ENCODE measurements around the gene IST1.

GRCh38 chr16:71883849-71884638 lies 11.3 kb upstream of the IST1 start, which contains the start of gene ZNF821:
- TF ChIP-seq CTCF (IDR thresholded peaks at IDR 0.05; ENCODE audit: low read depth, low read length, missing input control) (no peak), JUND (IDR thresholded peaks at IDR 0.05) (no peak), SP1 (IDR thresholded peaks at IDR 0.05) (no peak), HNF4G (IDR thresholded peaks at IDR 0.05) (no peak), TAF1 (conservative IDR thresholded peaks at IDR 0.05) (no peak), GABPA (IDR thresholded peaks at IDR 0.05 in 1 of 2, conservative IDR thresholded peaks at IDR 0.05 in 1 of 2) (no peak), FOXA2 (IDR thresholded peaks at IDR 0.05) (no peak), RXRA (IDR thresholded peaks at IDR 0.05) (no peak), FOXA1 (IDR thresholded peaks at IDR 0.05) (no peak)
- TF ChIP-seq, protein P1, sequence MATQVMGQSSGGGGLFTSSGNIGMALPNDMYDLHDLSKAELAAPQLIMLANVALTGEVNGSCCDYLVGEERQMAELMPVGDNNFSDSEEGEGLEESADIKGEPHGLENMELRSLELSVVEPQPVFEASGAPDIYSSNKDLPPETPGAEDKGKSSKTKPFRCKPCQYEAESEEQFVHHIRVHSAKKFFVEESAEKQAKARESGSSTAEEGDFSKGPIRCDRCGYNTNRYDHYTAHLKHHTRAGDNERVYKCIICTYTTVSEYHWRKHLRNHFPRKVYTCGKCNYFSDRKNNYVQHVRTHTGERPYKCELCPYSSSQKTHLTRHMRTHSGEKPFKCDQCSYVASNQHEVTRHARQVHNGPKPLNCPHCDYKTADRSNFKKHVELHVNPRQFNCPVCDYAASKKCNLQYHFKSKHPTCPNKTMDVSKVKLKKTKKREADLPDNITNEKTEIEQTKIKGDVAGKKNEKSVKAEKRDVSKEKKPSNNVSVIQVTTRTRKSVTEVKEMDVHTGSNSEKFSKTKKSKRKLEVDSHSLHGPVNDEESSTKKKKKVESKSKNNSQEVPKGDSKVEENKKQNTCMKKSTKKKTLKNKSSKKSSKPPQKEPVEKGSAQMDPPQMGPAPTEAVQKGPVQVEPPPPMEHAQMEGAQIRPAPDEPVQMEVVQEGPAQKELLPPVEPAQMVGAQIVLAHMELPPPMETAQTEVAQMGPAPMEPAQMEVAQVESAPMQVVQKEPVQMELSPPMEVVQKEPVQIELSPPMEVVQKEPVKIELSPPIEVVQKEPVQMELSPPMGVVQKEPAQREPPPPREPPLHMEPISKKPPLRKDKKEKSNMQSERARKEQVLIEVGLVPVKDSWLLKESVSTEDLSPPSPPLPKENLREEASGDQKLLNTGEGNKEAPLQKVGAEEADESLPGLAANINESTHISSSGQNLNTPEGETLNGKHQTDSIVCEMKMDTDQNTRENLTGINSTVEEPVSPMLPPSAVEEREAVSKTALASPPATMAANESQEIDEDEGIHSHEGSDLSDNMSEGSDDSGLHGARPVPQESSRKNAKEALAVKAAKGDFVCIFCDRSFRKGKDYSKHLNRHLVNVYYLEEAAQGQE (IDR thresholded peaks at IDR 0.05) = no peak
- TF ChIP-seq, protein P2, sequence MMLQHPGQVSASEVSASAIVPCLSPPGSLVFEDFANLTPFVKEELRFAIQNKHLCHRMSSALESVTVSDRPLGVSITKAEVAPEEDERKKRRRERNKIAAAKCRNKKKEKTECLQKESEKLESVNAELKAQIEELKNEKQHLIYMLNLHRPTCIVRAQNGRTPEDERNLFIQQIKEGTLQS (IDR thresholded peaks at IDR 0.05) = no peak
- TF ChIP-seq, protein P3, sequence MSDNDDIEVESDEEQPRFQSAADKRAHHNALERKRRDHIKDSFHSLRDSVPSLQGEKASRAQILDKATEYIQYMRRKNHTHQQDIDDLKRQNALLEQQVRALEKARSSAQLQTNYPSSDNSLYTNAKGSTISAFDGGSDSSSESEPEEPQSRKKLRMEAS (IDR thresholded peaks at IDR 0.05) = no peak
